GM19455 (cell line): ENCODE measurements around the gene WNT3A.

ENCODE experiments used
- ATAC-seq: cut with Tn5 transposase; IDR thresholded peaks from one replicate; pipeline ENCODE4 v1.9.1; 2021; ENCODE audit not compliant: unreplicated experiment

Gene WNT3A

DNA sequence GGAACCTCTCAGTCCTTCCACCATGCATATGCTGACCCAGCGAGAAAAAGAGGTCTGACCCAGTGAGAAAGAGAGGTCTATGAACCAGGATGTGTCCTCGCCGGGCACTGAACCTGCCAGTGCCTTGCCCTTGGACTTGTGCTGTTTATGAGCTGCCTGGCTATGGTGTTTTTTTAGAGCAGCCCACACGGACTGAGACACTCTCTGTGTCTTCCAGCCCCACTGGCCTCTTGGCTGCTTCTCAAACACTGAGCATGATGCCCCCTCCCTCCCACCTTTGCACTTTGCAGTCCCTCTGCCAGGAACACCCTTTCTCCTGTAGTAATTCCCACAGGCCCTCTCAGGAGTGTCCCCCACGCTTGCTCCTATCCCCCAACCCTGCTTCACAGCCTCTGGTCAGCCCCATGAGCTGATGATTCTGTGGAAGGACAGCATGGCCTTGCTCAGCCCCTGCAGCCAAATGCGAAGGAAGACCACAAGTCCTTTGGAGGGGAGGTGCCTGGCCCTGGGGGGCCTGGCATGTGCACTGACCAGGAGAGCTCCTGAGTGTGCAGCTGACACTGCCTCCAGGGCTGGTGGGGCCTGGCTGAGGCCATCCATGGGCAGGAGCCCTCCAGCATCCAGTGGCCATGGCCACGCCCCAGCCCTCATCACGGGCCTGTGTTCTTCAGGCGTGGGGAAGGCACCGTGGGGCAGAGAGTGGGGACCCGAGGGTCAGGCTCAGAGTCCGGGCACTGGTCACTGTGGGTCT lies 23.8 kb downstream of the WNT3A start:
- no peak for ATAC-seq

DNA sequence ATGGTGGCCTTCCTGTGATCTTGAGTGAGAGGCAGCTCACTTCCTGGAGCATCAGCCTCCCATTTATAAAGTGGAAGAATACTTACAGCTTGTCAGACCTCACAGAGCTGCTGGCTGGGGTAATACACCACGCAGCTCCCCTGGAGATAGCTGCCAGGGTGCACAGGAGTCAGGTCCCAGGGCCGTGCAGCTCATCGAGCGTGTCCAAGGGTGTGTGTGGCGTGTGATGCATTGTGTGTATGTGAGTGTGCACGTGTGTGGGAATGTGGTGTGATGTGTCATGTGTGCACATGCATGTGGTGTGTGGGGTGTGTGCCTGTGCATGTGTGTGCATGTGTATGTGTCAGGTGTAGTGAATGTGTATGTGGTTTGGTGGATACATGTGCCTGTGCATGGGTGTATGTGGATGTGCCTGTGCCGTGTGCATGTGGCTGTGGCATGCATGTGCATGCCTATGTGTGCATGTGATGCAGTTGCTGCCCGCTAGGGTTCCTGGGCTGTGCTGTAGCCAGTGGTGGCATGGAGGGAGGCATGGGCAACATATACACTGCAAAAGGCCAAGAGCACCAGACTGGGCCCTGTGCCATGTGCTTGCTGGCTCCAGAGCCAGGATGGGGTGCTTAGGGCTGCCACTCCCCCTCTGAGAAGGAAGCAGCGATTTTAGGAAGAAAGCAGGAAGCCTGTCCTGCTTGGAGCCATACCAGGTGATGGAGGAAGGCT lies 24.6 kb downstream of the WNT3A start:
- ATAC-seq, result no peak

DNA sequence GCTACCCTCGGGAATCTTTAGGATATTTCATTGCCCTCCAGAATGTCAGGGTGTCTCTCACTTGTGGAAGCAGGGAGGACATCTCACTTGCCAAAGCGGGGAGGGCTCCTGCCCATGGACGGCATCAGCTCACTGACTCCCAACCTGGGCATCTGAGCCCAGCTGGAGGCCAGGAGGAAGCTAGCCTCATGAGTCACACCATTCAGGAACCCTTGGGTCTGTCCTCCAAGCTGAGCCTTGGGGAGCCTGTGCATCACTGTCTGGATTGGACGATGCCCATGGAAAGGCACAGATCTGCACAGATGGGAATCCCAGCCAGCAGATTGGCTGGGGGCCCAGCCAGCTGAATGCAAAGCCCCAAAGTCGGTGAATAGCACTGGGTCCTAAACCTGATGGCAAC lies 25.2 kb downstream of the WNT3A start:
- no peak for ATAC-seq

DNA sequence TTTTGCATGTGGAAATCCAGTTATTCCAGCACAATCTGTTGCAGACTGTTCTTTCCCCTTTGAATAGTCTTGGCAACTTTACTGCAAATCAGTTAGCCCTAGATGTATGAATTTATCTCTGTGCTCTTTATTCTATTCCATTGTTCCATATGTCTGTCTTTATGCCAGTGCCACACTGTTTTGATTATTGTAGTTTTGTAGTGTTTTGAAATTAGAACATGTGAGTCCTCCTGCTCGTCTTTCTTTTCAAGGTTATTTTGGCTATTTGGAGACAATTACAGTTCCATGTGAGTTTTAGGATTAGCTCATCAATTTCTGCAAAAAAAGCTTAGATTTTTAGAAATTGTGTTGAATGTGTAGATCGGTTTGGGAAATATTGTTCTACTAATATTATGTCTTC lies 26.6 kb downstream of the WNT3A start:
- no peak for ATAC-seq

DNA sequence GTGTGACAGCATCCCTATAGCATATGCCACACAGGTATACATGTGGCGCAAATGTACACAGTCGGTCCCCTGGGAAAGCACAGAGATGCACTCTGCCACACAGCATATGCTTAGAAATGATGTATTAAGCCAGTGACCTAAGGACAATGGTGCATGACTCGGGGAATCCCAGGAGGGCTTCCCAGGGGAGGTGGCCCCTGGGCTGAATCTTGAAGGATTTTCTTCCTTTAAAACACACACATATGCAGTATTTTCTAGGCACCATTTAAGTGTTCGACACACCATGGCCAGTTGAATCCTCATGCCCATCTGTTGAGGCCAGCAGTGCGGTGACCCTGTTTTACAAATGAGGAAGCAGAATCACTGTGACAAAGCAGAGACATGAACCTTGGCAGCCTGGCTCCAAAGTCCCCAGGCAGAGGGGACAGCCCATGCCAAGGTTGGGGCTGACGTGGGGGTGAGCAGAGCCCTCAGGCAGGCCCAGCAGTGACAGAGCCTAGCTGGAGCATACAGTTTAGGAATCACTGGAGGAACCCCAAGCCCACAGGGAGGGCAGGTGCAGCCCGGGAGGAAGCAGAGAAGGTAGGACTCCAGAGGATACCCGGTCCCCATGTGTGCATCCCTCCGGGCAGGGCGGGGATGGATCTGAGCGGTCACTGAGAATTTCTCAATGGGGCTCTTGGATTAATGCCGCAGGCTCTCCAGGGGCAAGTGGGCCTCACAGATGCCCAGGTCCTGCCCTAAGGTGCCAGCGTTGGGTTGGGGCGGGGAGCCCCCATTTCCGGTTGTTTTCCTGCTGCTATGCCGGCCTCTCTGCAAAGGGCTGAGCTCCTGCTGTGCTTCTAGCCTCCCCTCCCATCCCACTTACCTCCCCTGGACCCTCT lies 28.4 kb downstream of the WNT3A start:
- ATAC-seq, result no peak

DNA sequence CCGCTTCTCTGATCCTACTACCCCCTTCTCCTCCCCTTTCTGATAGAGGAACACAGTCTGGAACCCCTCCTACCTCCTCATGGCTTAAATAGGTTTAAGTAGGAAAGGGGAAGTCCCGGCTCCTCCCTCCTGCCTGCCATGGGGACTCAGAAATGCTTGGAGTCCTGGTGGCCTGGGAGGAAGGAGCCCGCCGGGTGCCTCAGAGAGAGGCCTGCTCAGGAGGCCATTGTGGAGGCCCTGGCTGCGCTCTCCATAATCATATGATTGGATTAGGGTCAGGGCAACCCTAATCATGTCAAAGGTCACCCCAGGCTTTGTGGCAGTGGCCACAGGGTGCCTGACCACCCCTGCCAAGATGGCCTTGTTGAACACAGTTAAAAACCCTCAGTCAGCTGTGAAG lies 29.0 kb downstream of the WNT3A start:
- no peak for ATAC-seq

DNA sequence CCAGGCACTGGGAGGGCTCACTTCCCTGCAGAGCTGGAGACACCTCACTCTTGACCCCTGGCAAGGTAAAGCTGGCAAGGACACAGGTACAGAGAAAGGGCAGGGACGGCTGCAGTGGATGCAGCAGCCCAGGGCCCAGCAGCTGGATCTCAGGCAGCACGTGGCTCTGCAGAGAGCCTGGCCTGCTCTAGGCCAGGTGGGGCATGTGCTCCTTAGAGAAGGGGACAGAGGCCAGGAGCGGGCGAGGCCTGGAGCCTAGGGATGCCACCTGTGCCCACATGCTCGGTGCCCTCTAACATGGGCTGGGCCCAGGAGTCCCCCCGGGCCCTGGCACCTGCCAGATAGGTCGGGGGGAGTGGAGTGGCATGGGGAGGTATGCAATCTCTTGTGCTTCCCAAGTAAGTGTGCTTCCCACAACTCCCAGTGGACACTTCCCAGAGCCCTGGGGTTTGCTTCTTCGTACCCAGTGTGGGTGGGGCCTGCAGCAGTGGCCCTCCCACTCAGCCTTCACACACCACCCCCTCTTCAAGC lies 30.0 kb downstream of the WNT3A start:
- no peak for ATAC-seq

DNA sequence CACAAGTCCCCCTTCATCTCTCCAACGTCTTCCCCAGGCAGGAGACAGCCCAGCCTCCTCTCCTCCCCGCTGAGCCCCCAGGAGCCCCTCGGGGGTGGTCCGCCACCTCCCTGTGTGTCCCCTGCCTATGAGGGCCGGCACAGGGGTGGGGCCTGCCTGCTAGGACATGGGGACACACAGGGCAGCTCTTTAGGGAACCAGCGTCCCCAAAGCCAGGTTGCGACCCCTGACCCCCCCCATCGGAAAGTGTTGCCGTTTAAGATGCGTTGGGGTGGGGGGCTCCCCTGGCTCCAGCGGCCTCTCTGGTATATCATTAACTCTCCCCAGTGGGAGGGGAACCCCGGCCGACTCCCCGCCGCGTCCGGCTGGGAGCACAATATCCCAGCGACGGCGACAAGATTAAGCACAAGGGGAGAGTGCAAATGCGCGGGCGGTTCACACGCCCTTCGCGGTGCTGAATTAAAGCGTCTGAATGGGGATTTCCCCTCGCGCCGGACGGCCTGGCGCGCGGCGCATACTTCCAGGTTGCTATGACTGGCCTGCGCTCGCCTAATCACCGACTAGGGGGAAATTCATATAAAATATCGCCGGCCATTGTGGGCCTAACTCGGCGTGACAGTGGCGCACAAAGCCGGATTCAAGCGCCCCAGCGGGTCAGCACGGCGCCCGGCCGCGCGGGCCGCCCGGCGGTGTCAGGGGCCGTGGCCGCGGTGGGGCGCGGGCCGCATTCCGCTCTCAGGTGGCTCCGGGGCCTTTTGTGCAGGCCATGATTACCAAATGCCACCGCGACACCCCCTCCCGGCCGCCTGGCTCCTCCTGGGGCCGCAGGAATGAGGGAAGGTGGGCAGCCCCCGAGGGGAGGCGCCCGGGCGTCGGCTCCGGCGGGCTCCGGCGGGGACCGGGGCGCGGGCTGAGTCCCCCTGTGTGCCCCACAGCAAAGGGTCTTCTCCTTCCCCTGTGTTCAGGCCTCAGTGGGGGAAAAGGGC lies 30.9 kb downstream of the WNT3A start:
- no peak for ATAC-seq

DNA sequence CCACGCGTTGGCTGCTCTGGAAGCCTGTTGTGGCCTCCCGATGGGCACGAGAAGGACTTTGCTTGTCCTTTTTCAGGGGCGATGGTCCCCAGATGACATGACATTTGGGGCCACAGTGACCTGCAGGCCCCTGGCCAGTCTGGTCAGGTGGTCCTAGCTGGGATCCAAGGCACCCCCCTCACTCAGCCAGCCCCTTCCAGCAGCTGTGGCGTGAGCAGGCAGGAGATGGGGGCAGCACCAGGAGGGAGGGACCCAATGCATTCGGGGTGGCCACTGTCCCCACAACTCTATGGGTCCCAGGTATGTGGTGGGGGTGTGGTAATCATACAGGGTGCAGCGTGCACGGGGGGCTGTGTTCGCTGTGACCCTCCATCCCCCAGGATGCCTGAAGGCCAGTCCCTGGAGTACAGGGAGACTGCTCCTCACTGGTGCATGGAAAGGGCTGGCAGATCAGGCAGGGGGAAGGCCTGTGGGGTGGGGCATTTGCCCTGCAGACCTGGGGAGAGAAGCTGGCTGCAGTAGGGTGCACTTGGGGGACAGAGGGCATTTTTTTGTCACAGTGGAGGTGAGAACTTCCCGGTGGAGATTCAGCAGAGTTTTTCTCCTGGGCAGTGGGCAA lies 31.7 kb downstream of the WNT3A start:
- no peak for ATAC-seq

DNA sequence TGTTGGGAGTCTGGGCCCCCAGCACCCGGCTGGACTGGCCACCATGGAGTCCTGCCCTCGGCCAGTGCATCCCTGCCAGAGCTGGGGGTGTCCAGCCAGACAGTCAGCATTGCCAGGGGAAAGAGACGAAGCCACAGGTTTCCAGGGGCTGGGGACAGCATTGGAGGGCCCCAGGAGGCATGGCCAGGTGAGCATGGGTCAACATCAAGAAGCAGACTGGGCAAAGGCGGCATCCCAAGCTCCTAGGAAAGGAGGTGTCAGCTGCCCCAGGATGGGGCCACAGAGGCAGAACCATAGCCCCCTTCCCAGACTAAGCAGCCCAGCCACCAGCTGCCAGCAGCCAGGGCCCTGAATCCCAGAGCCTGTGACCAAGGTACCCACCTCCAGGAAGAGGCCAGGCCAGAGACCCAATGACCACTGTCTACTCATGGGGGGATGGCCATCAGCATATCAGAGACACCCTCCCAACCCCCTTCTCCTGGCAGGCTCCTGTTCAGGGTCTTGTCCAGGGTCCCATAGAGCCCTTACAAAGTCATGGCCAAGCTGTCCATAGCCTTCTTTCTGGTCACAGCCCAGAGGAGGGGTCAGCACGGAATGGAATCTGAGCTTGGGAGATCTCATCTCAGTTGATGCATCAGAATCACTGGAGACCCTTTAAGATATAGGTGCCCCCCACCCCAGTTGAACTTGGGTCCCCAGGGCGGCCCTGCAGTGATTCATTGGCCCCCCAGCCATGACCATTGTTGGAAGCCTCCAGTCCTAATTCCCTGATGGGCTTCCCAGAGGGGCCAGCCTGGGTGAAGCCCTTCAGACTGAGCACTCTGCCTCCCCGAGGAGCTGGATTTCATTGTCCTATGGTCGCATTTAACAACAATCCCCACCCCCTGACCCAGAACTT lies 32.5 kb downstream of the WNT3A start:
- no peak for ATAC-seq

DNA sequence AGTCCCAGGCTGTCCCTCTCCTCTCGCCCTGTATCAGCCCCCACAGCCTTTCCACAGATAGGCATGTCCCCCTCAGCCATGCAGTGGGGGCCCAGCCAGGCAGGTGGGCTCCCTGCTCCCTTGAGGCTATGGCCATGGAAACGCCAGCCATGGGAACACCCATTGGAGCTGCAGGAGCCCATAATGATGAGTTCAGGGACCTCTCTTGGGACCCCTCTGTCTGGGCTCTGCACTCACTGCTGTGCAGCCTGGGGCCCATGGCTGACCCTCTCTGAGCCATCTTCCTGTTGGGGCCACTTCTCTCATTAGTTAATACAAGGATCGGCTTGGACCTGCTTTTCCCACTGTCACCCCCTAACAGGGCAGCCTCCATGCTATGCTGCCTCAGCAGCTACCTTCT lies 33.2 kb downstream of the WNT3A start:
- ATAC-seq, result no peak

DNA sequence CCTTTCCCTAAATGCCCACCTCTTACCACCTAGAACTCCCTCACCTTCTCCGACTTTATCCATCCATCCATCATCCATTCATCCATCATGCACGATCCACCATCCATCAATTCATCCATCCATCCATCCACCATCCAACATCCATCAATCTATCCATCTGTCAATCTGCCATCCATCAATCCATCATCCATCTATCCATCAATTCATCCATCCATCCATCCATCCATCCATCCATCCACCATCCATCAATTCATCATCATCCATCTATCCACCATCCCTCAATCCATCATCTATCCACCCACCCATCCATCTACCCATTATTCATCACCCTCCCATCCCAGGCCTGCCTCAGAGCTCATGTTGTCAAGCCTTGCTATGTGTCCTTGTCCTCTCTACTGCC lies 34.5 kb downstream of the WNT3A start:
- no peak for ATAC-seq

DNA sequence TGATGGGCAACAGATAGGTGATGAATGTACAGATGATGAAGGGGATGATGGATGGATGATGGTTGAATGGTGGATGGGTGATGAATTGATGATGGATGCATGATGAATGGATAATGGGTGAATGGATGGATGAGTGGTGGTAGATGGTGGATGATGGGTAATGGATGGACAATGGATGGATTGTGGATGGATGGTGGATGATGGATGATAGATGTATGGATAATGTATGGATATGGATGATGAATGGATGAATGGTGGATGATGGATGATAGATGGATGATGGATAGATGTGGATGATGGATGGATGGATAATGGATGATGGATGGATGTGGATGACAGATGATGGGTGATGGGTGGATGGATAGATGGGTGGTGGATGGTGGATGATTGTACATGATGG lies 35.7 kb downstream of the WNT3A start:
- no peak for ATAC-seq

DNA sequence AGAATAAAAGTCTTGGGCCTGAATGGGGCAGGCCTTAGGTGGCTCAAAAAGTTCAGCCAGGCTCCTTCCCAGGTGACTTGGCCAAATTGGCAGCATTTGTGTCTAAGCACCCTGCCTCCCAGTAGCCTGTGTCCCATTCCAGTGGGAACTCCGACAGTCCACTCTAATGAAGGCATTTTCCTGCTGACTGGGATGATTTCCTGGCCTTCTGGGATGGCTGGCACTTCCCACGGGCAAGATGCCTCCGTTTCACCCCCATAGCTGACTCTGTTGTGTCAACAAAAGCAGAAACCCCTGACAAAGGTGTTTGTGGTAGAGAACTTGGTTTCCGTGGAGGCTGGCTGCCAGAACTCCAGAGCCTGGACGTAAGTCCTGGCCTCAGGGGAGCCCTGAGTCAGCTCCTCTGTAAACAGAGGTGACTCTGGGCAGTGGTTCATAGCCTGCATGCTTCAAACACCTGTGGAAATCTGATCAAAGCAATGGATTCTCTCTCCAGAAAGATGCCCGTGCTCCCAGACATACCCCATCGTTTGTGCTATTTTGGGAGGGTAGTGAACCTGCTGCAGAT lies 36.6 kb downstream of the WNT3A start:
- ATAC-seq, result no peak

DNA sequence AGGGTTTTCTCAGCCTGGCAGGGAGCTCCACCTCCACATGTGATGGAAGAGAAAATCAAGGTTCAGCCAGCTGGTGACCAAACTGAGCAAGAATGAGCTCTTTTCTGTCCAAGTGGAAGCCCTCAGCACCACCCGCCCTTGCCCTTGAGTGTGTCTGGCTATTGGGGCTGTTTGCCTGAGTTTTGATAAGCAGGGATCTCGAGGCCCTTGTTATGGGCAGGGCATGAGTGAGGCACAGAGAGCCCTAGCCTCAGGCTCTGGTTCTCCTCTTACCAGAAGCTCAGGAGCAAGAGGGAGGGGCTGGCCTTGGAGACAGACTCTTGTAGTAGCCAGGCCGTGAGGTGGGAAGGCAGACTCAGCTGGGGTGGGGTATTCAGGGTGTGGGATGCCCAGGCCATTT lies 38.2 kb downstream of the WNT3A start:
- no peak for ATAC-seq

DNA sequence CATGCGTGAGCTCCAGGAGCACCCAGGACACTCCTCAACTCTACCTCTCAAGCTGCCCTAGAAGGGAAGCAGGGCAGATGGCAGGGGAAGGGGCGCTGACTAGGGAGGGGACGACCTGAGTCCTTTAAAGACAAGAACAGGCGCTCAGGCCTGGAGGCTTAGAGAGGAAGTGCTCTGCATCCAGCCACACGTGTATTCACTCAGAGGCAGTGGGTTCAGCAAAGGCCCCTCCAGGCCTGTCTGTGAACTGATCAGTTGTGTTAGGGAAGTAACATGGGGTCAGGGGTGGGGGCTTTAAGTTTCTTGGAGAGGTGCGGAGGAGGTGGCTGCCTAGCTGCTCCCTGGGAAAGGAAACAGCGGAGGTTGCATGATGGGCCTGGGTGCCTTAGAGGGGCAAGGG lies 38.6 kb downstream of the WNT3A start:
- no peak for ATAC-seq

DNA sequence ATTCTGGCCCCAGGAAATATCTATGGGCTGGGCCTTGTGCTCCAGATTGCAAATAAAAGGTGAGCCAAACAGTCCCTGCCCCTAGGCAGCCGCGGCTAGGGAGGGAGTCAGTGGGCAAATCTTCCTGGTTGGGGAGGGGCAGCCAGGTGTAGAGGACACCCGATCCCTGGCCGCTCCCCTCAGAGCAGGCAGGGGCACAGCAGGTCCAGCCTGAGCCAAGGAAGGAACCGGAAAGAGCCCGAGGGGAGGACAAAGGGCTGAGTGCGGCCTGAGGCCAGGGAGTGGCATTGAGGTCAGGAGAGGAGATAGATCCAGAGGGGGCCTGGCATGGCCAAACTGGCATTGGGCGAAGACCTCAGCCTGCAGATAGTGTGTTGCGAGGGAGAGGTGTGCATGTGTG lies 39.1 kb downstream of the WNT3A start:
- no peak for ATAC-seq

DNA sequence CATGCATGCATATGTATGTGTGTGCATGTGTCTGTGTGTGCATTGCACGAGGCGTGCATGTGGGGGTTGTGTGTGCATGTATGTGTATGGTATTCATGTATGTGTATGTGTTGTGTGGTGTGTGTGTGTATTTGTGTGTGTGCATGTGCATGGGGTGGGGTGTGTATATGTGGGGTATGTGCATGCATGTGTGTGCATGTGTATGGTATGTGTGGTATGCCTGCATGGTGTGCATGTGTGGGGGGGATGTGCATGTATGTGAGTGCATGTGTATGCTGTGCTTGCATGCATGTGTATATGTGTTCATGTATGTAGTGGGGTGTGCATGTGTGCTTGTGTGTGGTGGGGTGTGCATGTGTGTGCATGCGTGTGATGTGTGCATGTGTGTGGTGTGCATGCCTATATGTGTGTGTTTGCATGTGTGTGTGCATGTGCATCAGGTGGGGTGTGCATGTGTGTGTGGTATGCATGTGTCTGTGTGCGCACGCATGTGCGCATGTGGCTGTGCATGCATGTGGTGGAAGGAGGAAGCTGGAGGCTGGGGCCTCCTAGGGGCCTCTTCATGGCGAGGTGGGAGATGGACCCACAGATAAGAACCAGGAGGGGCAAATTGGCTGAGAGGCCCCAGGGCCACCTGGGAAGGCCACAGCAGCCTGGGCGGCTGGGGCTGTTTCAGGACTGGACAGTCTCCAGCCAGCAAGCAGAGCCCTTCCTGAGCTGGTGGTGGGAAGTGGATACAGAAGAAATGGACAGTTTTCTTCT lies 39.8 kb downstream of the WNT3A start:
- ATAC-seq, result no peak
